Suprapubic skin (tissue), 3 donors: ENCODE data around the gene ATP5PO.

ENCODE experiments used
- EP300 ChIP-seq: sonication (generic); formaldehyde crosslinking; IDR thresholded peaks from one replicate; pipeline ENCODE4 v1.6.1; 2017; ENCODE audit warnings: antibody characterized with exemption
- POLR2A ChIP-seq, 2 donors: fragments of 450-650 bp; IDR thresholded peaks; one replicate each; pipeline ENCODE4 v1.6.1; 2017; ENCODE audit warnings: antibody characterized with exemption in 2 of 2, mild to moderate bottlenecking in 2 of 2, moderate library complexity in 2 of 2
- TF ChIP-seq, protein P1 (sequence below), 2 donors: fragments of 200-600 bp in 1 of 2; fragments of 450-650 bp in 1 of 2; sonication (generic) in 1 of 2; IDR thresholded peaks; one replicate each; pipeline ENCODE4 v1.5.1; 2016 to 2019; ENCODE audit warnings: antibody characterized with exemption in 2 of 2, mild to moderate bottlenecking in 1 of 2, moderate library complexity in 1 of 2

DNA sequence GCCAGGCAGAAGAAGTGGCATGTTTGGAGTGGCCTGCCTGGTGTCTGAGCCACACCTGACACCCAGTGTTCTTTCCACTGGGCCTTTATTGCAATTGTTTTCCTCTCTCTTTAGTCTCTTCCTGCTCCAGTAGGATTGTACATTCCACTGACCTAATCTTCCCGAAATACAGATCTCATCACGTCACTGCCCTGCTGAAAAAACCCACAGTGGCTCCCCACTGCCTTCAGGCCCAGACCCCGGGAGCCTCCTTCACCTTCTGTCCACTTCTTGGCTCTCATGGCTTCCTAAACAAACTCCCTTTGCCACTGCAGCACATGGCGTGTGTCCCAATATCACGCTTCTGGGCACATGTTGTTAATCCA is 25.3 kb upstream of the ATP5PO start:
- TF ChIP-seq, protein P1, sequence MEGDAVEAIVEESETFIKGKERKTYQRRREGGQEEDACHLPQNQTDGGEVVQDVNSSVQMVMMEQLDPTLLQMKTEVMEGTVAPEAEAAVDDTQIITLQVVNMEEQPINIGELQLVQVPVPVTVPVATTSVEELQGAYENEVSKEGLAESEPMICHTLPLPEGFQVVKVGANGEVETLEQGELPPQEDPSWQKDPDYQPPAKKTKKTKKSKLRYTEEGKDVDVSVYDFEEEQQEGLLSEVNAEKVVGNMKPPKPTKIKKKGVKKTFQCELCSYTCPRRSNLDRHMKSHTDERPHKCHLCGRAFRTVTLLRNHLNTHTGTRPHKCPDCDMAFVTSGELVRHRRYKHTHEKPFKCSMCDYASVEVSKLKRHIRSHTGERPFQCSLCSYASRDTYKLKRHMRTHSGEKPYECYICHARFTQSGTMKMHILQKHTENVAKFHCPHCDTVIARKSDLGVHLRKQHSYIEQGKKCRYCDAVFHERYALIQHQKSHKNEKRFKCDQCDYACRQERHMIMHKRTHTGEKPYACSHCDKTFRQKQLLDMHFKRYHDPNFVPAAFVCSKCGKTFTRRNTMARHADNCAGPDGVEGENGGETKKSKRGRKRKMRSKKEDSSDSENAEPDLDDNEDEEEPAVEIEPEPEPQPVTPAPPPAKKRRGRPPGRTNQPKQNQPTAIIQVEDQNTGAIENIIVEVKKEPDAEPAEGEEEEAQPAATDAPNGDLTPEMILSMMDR (IDR thresholded peaks at IDR 0.05): no peak
- no peak for TF ChIP-seq POLR2A (IDR thresholded peaks at IDR 0.05)
- no peak for TF ChIP-seq EP300
